GM23338 (cell line): Measurements from ENCODE around the gene PRRT1.

ENCODE experiments used
- JUNB ChIP-seq: IDR thresholded peaks from one replicate; pipeline ENCODE4 v1.6.1; 2016; ENCODE audit warnings: antibody characterized with exemption; ENCODE audit not compliant: unreplicated experiment
- TF ChIP-seq, protein P1 (sequence below), 2 experiments: fragments of 200-600 bp in 1 of 2; sonication (generic) in 1 of 2; conservative IDR thresholded peaks; 2 replicates each; pipeline versions ENCODE4 v1.5.1 to v1.6.1; 2016 to 2017; ENCODE audit warnings: antibody characterized with exemption in 2 of 2, low read depth in 2 of 2, mild to moderate bottlenecking in 2 of 2, moderate library complexity in 1 of 2

DNA sequence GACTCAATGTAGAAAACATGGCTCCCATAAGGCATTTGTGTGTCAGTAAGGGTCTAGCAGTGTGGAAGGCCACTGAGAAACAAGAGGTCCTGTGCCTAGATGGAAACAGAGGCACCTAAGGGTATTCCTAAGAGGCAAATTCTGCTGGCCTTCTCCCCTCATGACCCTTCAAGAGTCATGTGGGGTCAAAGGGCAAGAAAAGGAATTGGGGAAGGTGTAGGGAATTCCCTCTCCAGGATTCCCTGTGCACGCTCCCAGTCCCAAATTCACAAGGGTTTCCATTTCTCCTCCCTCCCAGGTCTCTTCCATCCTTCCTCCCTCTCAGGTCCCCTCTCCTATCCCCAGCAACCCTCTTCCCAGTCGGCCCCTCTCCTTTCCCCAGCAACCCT lies 23.6 kb upstream of the PRRT1 start:
- TF ChIP-seq, protein P1, sequence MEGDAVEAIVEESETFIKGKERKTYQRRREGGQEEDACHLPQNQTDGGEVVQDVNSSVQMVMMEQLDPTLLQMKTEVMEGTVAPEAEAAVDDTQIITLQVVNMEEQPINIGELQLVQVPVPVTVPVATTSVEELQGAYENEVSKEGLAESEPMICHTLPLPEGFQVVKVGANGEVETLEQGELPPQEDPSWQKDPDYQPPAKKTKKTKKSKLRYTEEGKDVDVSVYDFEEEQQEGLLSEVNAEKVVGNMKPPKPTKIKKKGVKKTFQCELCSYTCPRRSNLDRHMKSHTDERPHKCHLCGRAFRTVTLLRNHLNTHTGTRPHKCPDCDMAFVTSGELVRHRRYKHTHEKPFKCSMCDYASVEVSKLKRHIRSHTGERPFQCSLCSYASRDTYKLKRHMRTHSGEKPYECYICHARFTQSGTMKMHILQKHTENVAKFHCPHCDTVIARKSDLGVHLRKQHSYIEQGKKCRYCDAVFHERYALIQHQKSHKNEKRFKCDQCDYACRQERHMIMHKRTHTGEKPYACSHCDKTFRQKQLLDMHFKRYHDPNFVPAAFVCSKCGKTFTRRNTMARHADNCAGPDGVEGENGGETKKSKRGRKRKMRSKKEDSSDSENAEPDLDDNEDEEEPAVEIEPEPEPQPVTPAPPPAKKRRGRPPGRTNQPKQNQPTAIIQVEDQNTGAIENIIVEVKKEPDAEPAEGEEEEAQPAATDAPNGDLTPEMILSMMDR (conservative IDR thresholded peaks at IDR 0.05; ENCODE audit: low read depth in 2 of 2): no peak
- no peak for TF ChIP-seq JUNB
